ENCODE results near the gene EPGN. TPM values are rescaled to one million over a fixed set of nuclear protein-coding genes. Genes with fewer than 3 reads are reported as not detected.

The EPGN gene
- total RNA-seq, 4 donors from 2014 or later: 1.6 TPM; not detected in 3

DNA sequence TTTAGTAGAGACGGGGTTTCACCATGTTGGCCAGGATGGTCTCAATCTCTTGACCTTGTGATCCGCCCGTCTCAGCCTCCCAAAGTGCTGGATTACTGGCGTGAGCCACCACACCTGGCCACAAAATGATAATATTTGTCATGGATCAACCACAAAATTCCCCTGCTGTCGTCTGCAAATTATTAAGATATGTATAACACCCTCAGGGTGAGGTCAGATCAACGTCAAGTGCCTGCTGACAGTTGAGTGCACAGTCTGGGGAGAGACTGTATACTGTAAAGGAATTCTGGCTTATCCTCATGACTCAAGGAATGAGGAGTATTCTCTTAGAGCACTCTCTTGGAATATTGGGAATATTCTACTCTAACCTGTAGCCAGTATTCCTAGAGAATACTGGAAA lies 11.2 kb downstream of the EPGN start:
- peaks cover 0 to 6% (median 0%) of the 10 kb centered on the region in 3 donors for H3K4me1 ChIP-seq
- WGBS, 2 donors (ENCODE audit: low coverage in 1 of 2): 52% methylated on average over 3 of the region's 6 CpGs; no CpG with 5 or more reads in 1 of the 2 donors
- no peak overlapping the region for H3K27ac ChIP-seq
- ATAC-seq: no peak
- H3K27me3 ChIP-seq: no peaks in the 10 kb centered on the region
- H3K4me3 ChIP-seq: no peak overlapping the region
- TF ChIP-seq CTCF (IDR thresholded peaks at IDR 0.05) (no peak), POLR2A (IDR thresholded peaks at IDR 0.05) (no peak), POLR2AphosphoS5 (IDR thresholded peaks at IDR 0.05) (no peak)
- no peaks in the 10 kb centered on the region for H3K9me3 ChIP-seq
- H3K36me3 ChIP-seq: no peaks in the 10 kb centered on the region

DNA sequence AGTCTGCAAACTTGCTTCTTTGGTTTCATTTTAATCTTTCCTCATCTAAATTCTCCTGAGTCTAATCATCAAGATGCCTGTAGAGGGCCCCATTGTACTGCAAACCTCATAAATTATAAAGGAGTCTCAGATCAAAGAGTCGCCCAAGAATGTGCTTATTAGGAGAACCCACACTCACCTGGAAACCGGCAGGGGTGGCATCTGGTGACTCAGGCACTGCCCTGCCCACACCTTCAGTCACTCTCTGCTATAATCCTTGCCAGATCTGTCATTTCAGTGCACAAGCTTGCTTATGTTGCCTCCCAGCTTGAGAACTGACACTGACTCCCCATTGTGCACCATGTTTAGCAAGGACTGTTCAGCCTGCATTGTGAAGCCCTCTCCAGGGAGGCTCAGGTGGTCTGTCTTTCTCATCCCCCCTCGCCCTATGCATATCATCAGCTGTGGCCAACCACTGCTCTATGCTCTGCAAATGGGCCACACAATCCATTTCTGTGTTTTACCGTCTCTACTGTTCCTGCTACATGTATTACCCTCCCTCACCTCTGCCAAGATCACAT lies 12.4 kb downstream of the EPGN start:
- peak; percentile 25 to 59 (median 40) for TF ChIP-seq CTCF (IDR thresholded peaks at IDR 0.05)
- TF ChIP-seq POLR2A (IDR thresholded peaks at IDR 0.05): no peak
- Histone ChIP-seq H3K27ac (no peak overlapping the region), H3K4me1 (peaks cover 0 to 6% (median 0%) of the 10 kb centered on the region in 3 donors), H3K27me3 (no peaks in the 10 kb centered on the region), H3K4me3 (no peak overlapping the region), H3K9me3 (no peaks in the 10 kb centered on the region), H3K36me3 (no peaks in the 10 kb centered on the region)
- WGBS, 2 donors (ENCODE audit: low coverage in 1 of 2): 38 to 50% methylated on average over 2 to 4 of the region's 4 CpGs
- peak; percentile 19 for ATAC-seq

DNA sequence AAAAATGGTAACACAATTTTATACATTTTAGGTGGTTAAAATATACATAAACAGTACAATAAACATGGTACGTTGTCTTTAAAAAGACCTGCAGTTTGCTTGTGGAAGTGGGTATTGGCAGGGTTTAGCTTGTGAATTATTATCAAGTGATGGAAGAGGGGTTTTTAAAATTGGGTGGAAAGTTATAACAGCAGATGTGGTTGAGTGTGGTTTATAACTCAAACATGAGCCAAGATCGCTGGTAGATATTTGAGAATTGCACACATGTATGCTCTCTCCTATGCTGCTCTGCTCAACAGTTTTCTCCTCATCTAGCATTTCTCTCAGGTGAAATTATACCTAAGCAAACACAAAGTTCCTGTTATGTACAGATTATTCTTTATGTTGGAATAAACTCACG lies 14.0 kb downstream of the EPGN start:
- Histone ChIP-seq H3K27me3 (no peaks in the 10 kb centered on the region), H3K4me1 (peaks cover 0 to 6% (median 0%) of the 10 kb centered on the region in 3 donors), H3K9me3 (no peaks in the 10 kb centered on the region), H3K36me3 (no peaks in the 10 kb centered on the region), H3K27ac (no peak overlapping the region), H3K4me3 (no peak overlapping the region)
- WGBS, 2 donors (ENCODE audit: low coverage in 1 of 2): 90 to 98% methylated on average over 3 of the region's 3 CpGs
- ATAC-seq: no peak
- no peak for TF ChIP-seq CTCF (IDR thresholded peaks at IDR 0.05)
- TF ChIP-seq POLR2AphosphoS5 (IDR thresholded peaks at IDR 0.05): no peak

GRCh38 chr4:74323663-74324062 lies 15.4 kb downstream of the EPGN start:
- no peak for TF ChIP-seq POLR2A (IDR thresholded peaks at IDR 0.05)
- TF ChIP-seq CTCF (IDR thresholded peaks at IDR 0.05): no peak
- TF ChIP-seq POLR2AphosphoS5 (IDR thresholded peaks at IDR 0.05): no peak
- TF ChIP-seq EP300 (IDR thresholded peaks at IDR 0.05): no peak
- Histone ChIP-seq H3K9me3 (no peaks in the 10 kb centered on the region), H3K36me3 (no peaks in the 10 kb centered on the region), H3K4me3 (no peak overlapping the region), H3K27ac (no peak overlapping the region), H3K27me3 (no peaks in the 10 kb centered on the region), H3K4me1 (peaks cover 0 to 6% (median 0%) of the 10 kb centered on the region in 3 donors)
- 76% methylated on average over 3 of the region's 4 CpGs; no CpG with 5 or more reads in 1 of the 2 donors for WGBS, 2 donors (ENCODE audit: low coverage in 1 of 2)
- no peak for ATAC-seq

GRCh38 chr4:74324262-74324661 lies 16.0 kb downstream of the EPGN start:
- Histone ChIP-seq H3K9me3 (no peaks in the 10 kb centered on the region), H3K27ac (no peak overlapping the region), H3K4me1 (peaks cover 0 to 6% (median 0%) of the 10 kb centered on the region in 3 donors), H3K27me3 (no peaks in the 10 kb centered on the region), H3K4me3 (no peak overlapping the region), H3K36me3 (no peaks in the 10 kb centered on the region)
- 56 to 77% methylated on average over 1 to 2 of the region's 3 CpGs for WGBS, 2 donors (ENCODE audit: low coverage in 1 of 2)
- no peak for ATAC-seq
- TF ChIP-seq EP300 (IDR thresholded peaks at IDR 0.05): no peak
- no peak for TF ChIP-seq CTCF (IDR thresholded peaks at IDR 0.05)
- no peak for TF ChIP-seq POLR2A (IDR thresholded peaks at IDR 0.05)

Measured in gastroesophageal sphincter (tissue), 4 donors.